Activated CD4-positive, alpha-beta memory T cell treated with anti-CD3 and anti-CD28 coated beads, Interleukin-2, amount 10 ng/mL, durations not matched to agents 7 days and 5 days (primary cell): ENCODE data around the gene RCBTB2. TPM values are rescaled to one million over a fixed set of nuclear protein-coding genes. Genes with fewer than 3 reads are reported as not detected.

Experiments used
- total RNA-seq, 2 experiments: library from RNA; stranded (reverse); gene quantifications; one replicate each; pipeline ENCODE4 v1.2.3, GENCODE V29; 2021

RCBTB2 gene
- total RNA-seq, 2 experiments from 2014 or later: 35.6 TPM

Other genes starting within 250 kb of the RCBTB2 start
- 10 to 100 TPM; 40.2 to 41.3 TPM for gene RB1, start 229.3 kb downstream of the RCBTB2 start, total RNA-seq
- gene LPAR6, start 120.0 kb downstream of the RCBTB2 start, total RNA-seq: 100 to 1,000 TPM in 1 of 2 experiments, 10 to 100 TPM in 1; 96.8 to 100 TPM
- 1 to 10 TPM; 3.6 to 3.9 TPM for gene CYSLTR2, start 120.8 kb upstream of the RCBTB2 start, total RNA-seq